ENCODE results near the gene NTN5. TPM values are rescaled to one million over a fixed set of nuclear protein-coding genes. Genes with fewer than 3 reads are reported as not detected.
A peak's percentile ranks its signal among the peaks of the same experiment; 100 is the strongest.
"Not testable (repeated sequence)": the region's sequence is repeated elsewhere in the genome, so short reads cannot be mapped to it uniquely, and the experiment has no call there.

Gene NTN5
- total RNA-seq, 1 donor from 2014 or later, result 1.4 TPM

GRCh38 chr19:48670699-48671445 lies 1.9 kb downstream of the NTN5 start:
- no peak for DNase-seq (ENCODE audit: extremely low read depth, low read depth, low spot score)

- DNase-seq (ENCODE audit: extremely low read depth, low read depth, low spot score), result no peak
Observed at GRCh38 chr19:48669903-48670668, 2.7 kb downstream of the NTN5 start.

- no peak for DNase-seq (ENCODE audit: extremely low read depth, low read depth, low spot score)
Observed at GRCh38 chr19:48668761-48669160, 4.1 kb downstream of the NTN5 start.

GRCh38 chr19:48668332-48668731 lies 4.5 kb downstream of the NTN5 start:
- no peak for DNase-seq (ENCODE audit: extremely low read depth, low read depth, low spot score)

- DNase-seq (ENCODE audit: extremely low read depth, low read depth, low spot score), result no peak
Observed at GRCh38 chr19:48665786-48666185, 7.0 kb downstream of the NTN5 start.

- DNase-seq (ENCODE audit: extremely low read depth, low read depth, low spot score), result no peak
Observed at GRCh38 chr19:48664476-48664875, 8.3 kb downstream of the NTN5 start.

- DNase-seq (ENCODE audit: extremely low read depth, low read depth, low spot score), result no peak
Observed at GRCh38 chr19:48663667-48664066, 9.2 kb downstream of the NTN5 start.

GRCh38 chr19:48661711-48662090 lies 11.1 kb downstream of the NTN5 start:
- DNase-seq (ENCODE audit: extremely low read depth, low read depth, low spot score), result no peak

- peak; percentile 89 for DNase-seq (ENCODE audit: extremely low read depth, low read depth, low spot score)
Observed at GRCh38 chr19:48660852-48661710, 11.7 kb downstream of the NTN5 start.

GRCh38 chr19:48659768-48660167 lies 13.0 kb downstream of the NTN5 start:
- DNase-seq (ENCODE audit: extremely low read depth, low read depth, low spot score), result no peak

- no peak for DNase-seq (ENCODE audit: extremely low read depth, low read depth, low spot score)
Observed at GRCh38 chr19:48658483-48658882, 14.3 kb downstream of the NTN5 start.

- DNase-seq (ENCODE audit: extremely low read depth, low read depth, low spot score), result not testable (repeated sequence)
Observed at GRCh38 chr19:48657828-48658227, 15.0 kb downstream of the NTN5 start.

GRCh38 chr19:48656840-48657474 lies 15.9 kb downstream of the NTN5 start:
- no peak for DNase-seq (ENCODE audit: extremely low read depth, low read depth, low spot score)

GRCh38 chr19:48654299-48655059 lies 18.3 kb downstream of the NTN5 start:
- no peak for DNase-seq (ENCODE audit: extremely low read depth, low read depth, low spot score)

- no peak for DNase-seq (ENCODE audit: extremely low read depth, low read depth, low spot score)
Observed at GRCh38 chr19:48651683-48652048, 21.2 kb downstream of the NTN5 start.

- no peak for DNase-seq (ENCODE audit: extremely low read depth, low read depth, low spot score)
Observed at GRCh38 chr19:48650974-48651682, 21.7 kb downstream of the NTN5 start.

- DNase-seq (ENCODE audit: extremely low read depth, low read depth, low spot score), result no peak
Observed at GRCh38 chr19:48648134-48648533, 24.7 kb downstream of the NTN5 start.

- DNase-seq (ENCODE audit: extremely low read depth, low read depth, low spot score), result no peak
Observed at GRCh38 chr19:48646722-48647216, 26.0 kb downstream of the NTN5 start.

- no peak for DNase-seq (ENCODE audit: extremely low read depth, low read depth, low spot score)
Observed at GRCh38 chr19:48646001-48646721, 26.7 kb downstream of the NTN5 start, which contains the start of gene CA11. Gene CA11, minus strand, starts transcription at chr19:48646187. Its CDS starts 555 bp downstream, at chr19:48645632.
